ENCODE measurements around the gene SEC24B.
A peak's percentile ranks its signal among the peaks of the same experiment; 100 is the strongest.

The SEC24B gene

GRCh38 chr4:109410776-109411175 is 22.8 kb upstream of the SEC24B start:
- H3K9me3 ChIP-seq (ENCODE audit: control insufficient read depth, low read length): no peaks in the 10 kb centered on the region
- no peaks in the 10 kb centered on the region for H3K27me3 ChIP-seq (ENCODE audit: control insufficient read depth, insufficient read depth, low read length)
- no peak overlapping the region for H3K9ac ChIP-seq (ENCODE audit: low read length)
- H3K4me3 ChIP-seq (ENCODE audit: low read length): no peak overlapping the region
- no peaks in the 10 kb centered on the region for H3K4me1 ChIP-seq (ENCODE audit: control insufficient read depth, insufficient read depth, low read length)
- H3K36me3 ChIP-seq (ENCODE audit: control insufficient read depth, insufficient read depth, low read length): no peaks in the 10 kb centered on the region

DNA sequence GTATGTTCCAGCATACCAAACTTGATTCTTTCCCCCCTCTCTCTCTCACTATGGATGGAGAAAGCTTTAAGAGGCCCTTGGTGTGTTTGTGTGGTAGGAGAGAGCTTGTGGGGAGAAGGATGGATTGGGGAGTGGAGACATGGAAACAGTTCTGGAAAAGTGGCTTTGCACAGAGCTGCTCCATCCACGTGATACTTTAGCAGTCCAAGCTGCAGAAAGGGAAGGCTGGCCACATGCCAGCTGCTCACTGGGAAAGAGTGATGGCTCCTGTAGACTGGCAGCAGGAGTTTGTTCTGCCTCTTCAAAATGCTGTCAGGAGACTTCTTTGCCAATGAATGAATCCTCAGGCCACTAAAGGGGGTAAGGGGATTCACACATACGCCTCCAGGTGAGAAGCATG is 21.7 kb upstream of the SEC24B start:
- Histone ChIP-seq H3K36me3 (ENCODE audit: control insufficient read depth, insufficient read depth, low read length) (no peaks in the 10 kb centered on the region), H3K9me3 (ENCODE audit: control insufficient read depth, low read length) (no peaks in the 10 kb centered on the region), H3K4me3 (ENCODE audit: low read length) (no peak overlapping the region), H3K27me3 (ENCODE audit: control insufficient read depth, insufficient read depth, low read length) (no peaks in the 10 kb centered on the region), H3K9ac (ENCODE audit: low read length) (no peak overlapping the region), H3K4me1 (ENCODE audit: control insufficient read depth, insufficient read depth, low read length) (no peaks in the 10 kb centered on the region)

- H3K4me3 ChIP-seq (ENCODE audit: low read length): no peak overlapping the region
- H3K4me1 ChIP-seq (ENCODE audit: control insufficient read depth, insufficient read depth, low read length): no peaks in the 10 kb centered on the region
- H3K9ac ChIP-seq (ENCODE audit: low read length): no peak overlapping the region
- no peaks in the 10 kb centered on the region for H3K36me3 ChIP-seq (ENCODE audit: control insufficient read depth, insufficient read depth, low read length)
- no peaks in the 10 kb centered on the region for H3K9me3 ChIP-seq (ENCODE audit: control insufficient read depth, low read length)
- no peaks in the 10 kb centered on the region for H3K27me3 ChIP-seq (ENCODE audit: control insufficient read depth, insufficient read depth, low read length)
Observed at GRCh38 chr4:109412776-109413175, 20.8 kb upstream of the SEC24B start.

GRCh38 chr4:109414938-109415337 is 18.7 kb upstream of the SEC24B start:
- Histone ChIP-seq H3K4me3 (ENCODE audit: low read length) (no peak overlapping the region), H3K36me3 (ENCODE audit: control insufficient read depth, insufficient read depth, low read length) (no peaks in the 10 kb centered on the region), H3K4me1 (ENCODE audit: control insufficient read depth, insufficient read depth, low read length) (no peaks in the 10 kb centered on the region), H3K9ac (ENCODE audit: low read length) (no peak overlapping the region), H3K9me3 (ENCODE audit: control insufficient read depth, low read length) (no peaks in the 10 kb centered on the region), H3K27me3 (ENCODE audit: control insufficient read depth, insufficient read depth, low read length) (no peaks in the 10 kb centered on the region)

DNA sequence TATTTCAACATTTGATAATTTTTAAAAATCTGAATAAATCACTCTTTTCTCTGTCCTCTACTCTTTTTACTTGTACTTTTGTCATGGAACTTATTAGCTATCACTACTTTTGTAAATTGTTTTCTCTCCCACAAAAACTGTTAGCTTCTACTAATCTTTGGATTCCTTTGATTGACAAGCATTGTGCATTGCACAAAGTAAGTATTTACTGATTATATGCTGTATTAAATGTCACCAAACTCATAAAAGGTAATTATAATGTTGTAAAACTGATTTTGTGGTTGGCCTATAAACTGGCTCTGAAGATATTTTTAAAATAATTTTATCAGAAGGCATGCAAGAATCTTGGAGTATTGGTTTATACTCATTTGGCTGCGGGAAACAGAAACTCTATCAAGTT is 15.0 kb upstream of the SEC24B start:
- Histone ChIP-seq H3K36me3 (ENCODE audit: control insufficient read depth, insufficient read depth, low read length) (no peaks in the 10 kb centered on the region), H3K9me3 (ENCODE audit: control insufficient read depth, low read length) (no peaks in the 10 kb centered on the region), H3K4me1 (ENCODE audit: control insufficient read depth, insufficient read depth, low read length) (no peaks in the 10 kb centered on the region), H3K4me3 (ENCODE audit: low read length) (no peak overlapping the region), H3K9ac (ENCODE audit: low read length) (no peak overlapping the region), H3K27me3 (ENCODE audit: control insufficient read depth, insufficient read depth, low read length) (no peaks in the 10 kb centered on the region)

DNA sequence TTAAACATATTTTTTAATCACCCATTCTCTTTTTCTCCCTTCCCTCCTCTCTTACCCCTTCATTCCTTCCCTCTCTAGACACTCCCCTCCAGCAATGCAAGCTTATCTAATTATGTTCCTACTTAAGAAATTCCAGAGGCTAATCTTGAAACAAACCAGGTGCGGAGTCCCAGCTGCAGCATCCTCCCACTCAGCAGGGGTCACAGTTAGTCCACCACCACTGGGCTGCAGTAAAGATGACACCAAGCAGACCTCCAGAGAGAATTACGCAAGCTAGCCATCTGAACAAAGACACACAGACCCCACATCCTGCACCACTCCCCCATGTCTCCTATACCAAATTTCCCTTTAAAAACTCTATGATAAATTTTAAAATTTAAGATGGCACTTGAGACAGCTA is 13.9 kb upstream of the SEC24B start:
- Histone ChIP-seq H3K9me3 (ENCODE audit: control insufficient read depth, low read length) (no peaks in the 10 kb centered on the region), H3K27me3 (ENCODE audit: control insufficient read depth, insufficient read depth, low read length) (no peaks in the 10 kb centered on the region), H3K4me1 (ENCODE audit: control insufficient read depth, insufficient read depth, low read length) (no peaks in the 10 kb centered on the region), H3K9ac (ENCODE audit: low read length) (no peak overlapping the region), H3K4me3 (ENCODE audit: low read length) (no peak overlapping the region), H3K36me3 (ENCODE audit: control insufficient read depth, insufficient read depth, low read length) (no peaks in the 10 kb centered on the region)

DNA sequence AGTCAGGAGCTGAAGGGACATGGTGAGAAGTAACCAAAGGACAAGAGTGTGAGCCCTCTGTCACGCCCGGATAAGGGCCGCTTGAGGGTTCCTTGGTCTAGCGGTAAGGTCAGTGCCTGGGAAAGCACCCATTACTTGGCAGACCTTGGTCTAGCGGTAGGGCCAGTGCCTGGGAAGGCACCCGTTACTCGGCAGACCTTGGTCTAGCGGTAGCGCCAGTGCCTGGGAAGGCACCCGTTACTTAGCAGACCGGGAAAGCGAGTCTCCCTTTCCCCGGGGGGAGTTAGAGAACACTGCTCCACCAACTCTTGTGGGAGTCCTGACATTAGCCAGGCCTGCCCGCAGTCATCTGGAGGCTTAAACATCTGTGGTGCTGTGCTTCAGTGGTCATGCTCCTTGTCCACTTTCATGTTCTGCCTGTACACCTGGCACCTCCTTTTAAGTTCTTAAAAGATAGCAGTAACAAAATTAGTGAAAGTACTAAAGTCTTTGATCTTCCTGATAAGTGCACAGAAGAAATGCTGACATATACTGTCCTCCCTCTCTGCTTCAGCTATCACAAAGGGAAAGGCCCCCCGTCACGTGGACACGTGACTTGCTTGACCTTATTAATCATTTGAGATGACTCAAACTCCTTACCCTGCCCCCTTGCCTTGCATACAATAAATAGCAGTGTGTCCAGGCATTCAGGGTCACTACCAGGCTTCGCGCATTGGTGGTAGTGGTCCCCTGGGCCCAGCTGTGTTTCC is 9.3 kb upstream of the SEC24B start:
- H3K9me3 ChIP-seq (ENCODE audit: control insufficient read depth, low read length): no peaks in the 10 kb centered on the region
- H3K9ac ChIP-seq (ENCODE audit: low read length): no peak overlapping the region
- H3K4me3 ChIP-seq (ENCODE audit: low read length): no peak overlapping the region
- no peaks in the 10 kb centered on the region for H3K27me3 ChIP-seq (ENCODE audit: control insufficient read depth, insufficient read depth, low read length)
- H3K4me1 ChIP-seq (ENCODE audit: control insufficient read depth, insufficient read depth, low read length): no peaks in the 10 kb centered on the region
- no peaks in the 10 kb centered on the region for H3K36me3 ChIP-seq (ENCODE audit: control insufficient read depth, insufficient read depth, low read length)

DNA sequence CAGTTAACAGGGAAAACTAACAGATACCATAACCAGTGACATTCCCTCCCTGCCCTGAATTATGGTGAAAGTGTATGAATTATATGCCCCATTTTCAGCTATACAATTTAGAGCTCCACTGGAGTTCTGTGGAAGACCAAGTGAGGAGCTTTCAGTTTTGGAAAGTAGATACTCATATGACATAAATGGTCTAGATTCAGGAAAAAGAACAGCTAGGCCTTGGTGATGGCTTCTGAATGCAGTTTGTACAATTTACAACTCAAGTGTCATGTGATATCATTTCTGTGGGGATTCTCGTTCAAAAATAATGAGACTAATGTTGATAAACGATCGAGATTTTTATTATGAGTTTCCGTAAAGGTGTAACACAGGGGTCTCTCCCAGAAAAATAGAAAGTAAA is 8.2 kb upstream of the SEC24B start:
- H3K9ac ChIP-seq (ENCODE audit: low read length): no peak overlapping the region
- no peaks in the 10 kb centered on the region for H3K4me1 ChIP-seq (ENCODE audit: control insufficient read depth, insufficient read depth, low read length)
- H3K27me3 ChIP-seq (ENCODE audit: control insufficient read depth, insufficient read depth, low read length): no peaks in the 10 kb centered on the region

DNA sequence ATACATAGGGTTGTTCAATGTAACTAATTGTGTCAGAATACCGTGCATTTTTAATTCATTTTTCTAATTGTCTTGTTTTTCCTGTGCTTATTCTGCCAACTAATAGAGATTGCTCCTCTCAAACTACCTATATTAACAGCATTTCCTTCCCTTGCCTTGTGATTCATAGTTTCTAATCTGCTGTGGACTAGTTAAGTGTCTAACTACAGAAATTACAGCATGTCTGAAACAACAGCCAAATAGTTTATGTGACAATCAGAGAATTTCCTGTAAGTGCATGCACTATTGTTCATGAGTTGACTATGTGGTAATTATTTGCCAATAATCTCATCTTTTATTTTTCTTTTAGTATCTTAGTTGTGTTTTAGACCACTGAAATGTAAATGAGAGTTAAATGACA is 4.1 kb upstream of the SEC24B start:
- H3K36me3 ChIP-seq (ENCODE audit: control insufficient read depth, insufficient read depth, low read length): no peaks in the 10 kb centered on the region
- H3K9ac ChIP-seq (ENCODE audit: low read length): no peak overlapping the region
- no peaks in the 10 kb centered on the region for H3K9me3 ChIP-seq (ENCODE audit: control insufficient read depth, low read length)
- H3K4me1 ChIP-seq (ENCODE audit: control insufficient read depth, insufficient read depth, low read length): peaks cover 12% of the 10 kb centered on the region
- no peaks in the 10 kb centered on the region for H3K27me3 ChIP-seq (ENCODE audit: control insufficient read depth, insufficient read depth, low read length)
- H3K4me3 ChIP-seq (ENCODE audit: low read length): no peak overlapping the region

More for the DNA sequence above, 8.2 kb upstream of the SEC24B start:
- H3K9me3 ChIP-seq (ENCODE audit: control insufficient read depth, low read length): no peaks in the 10 kb centered on the region
- no peaks in the 10 kb centered on the region for H3K36me3 ChIP-seq (ENCODE audit: control insufficient read depth, insufficient read depth, low read length)
- no peak overlapping the region for H3K4me3 ChIP-seq (ENCODE audit: low read length)

GRCh38 chr4:109432203-109432602 is 1.4 kb upstream of the SEC24B start:
- Histone ChIP-seq H3K4me3 (ENCODE audit: low read length) (no peak overlapping the region), H3K9ac (ENCODE audit: low read length) (peak overlapping the region; percentile 91)

GRCh38 chr4:109432696-109433095 is 919 bp upstream of the SEC24B start:
- Histone ChIP-seq H3K9ac (ENCODE audit: low read length) (peak overlapping the region; percentile 91), H3K4me3 (ENCODE audit: low read length) (peak overlapping the region; percentile 64), H3K27me3 (ENCODE audit: control insufficient read depth, insufficient read depth, low read length) (no peaks in the 10 kb centered on the region), H3K36me3 (ENCODE audit: control insufficient read depth, insufficient read depth, low read length) (no peaks in the 10 kb centered on the region), H3K9me3 (ENCODE audit: control insufficient read depth, low read length) (no peaks in the 10 kb centered on the region), H3K4me1 (ENCODE audit: control insufficient read depth, insufficient read depth, low read length) (peaks cover 21% of the 10 kb centered on the region)

More at GRCh38 chr4:109432203-109432602, 1.4 kb upstream of the SEC24B start:
- no peaks in the 10 kb centered on the region for H3K27me3 ChIP-seq (ENCODE audit: control insufficient read depth, insufficient read depth, low read length)
- H3K9me3 ChIP-seq (ENCODE audit: control insufficient read depth, low read length): no peaks in the 10 kb centered on the region
- H3K4me1 ChIP-seq (ENCODE audit: control insufficient read depth, insufficient read depth, low read length): peaks cover 20% of the 10 kb centered on the region
- H3K36me3 ChIP-seq (ENCODE audit: control insufficient read depth, insufficient read depth, low read length): no peaks in the 10 kb centered on the region

- Histone ChIP-seq H3K36me3 (ENCODE audit: control insufficient read depth, insufficient read depth, low read length) (no peaks in the 10 kb centered on the region), H3K9me3 (ENCODE audit: control insufficient read depth, low read length) (no peaks in the 10 kb centered on the region), H3K9ac (ENCODE audit: low read length) (peak overlapping the region; percentile 91), H3K27me3 (ENCODE audit: control insufficient read depth, insufficient read depth, low read length) (no peaks in the 10 kb centered on the region), H3K4me1 (ENCODE audit: control insufficient read depth, insufficient read depth, low read length) (peaks cover 21% of the 10 kb centered on the region), H3K4me3 (ENCODE audit: low read length) (peak overlapping the region; percentile 28)
Observed at GRCh38 chr4:109434007-109434971, 674 bp downstream of the SEC24B start.
